Ectodermal cell (in vitro differentiated cells): ENCODE data around the gene ADGRB3.
"Not testable (repeated sequence)": the region's sequence is repeated elsewhere in the genome, so short reads cannot be mapped to it uniquely, and the experiment has no call there.

Experiments
- H3K27ac ChIP-seq: 2 replicates; pipeline ENCODE4 v1.7.0; 2013; ENCODE audit warnings: mild to moderate bottlenecking, low read depth, low read length; ENCODE audit not compliant: insufficient read depth, poor library complexity, severe bottlenecking
- H3K27me3 ChIP-seq: 2 replicates; pipeline ENCODE4 v1.7.0; 2013; ENCODE audit warnings: mild to moderate bottlenecking, low read length; ENCODE audit not compliant: insufficient read depth, control insufficient read depth, poor library complexity, severe bottlenecking
- H3K36me3 ChIP-seq: one replicate; pipeline ENCODE4 v1.7.0; 2013; ENCODE audit warnings: low read length; ENCODE audit not compliant: control insufficient read depth, insufficient read depth
- H3K4me1 ChIP-seq: one replicate; pipeline ENCODE4 v1.7.0; 2013; ENCODE audit warnings: low read length; ENCODE audit not compliant: control insufficient read depth, insufficient read depth
- H3K4me3 ChIP-seq: 2 replicates; pipeline ENCODE4 v1.7.0; 2013; ENCODE audit warnings: low read depth, low read length, control low read depth; ENCODE audit not compliant: insufficient read depth
- H3K9me3 ChIP-seq: 2 replicates; pipeline ENCODE4 v1.7.0; 2013; ENCODE audit warnings: mild to moderate bottlenecking, low read length, moderate library complexity; ENCODE audit not compliant: control insufficient read depth
- WGBS, 2 experiments: methylation state at CpG; one replicate each; pipeline ENCODE4 v1.1.7; 2013; ENCODE audit warnings: missing lambda C conversion rate in 2 of 2; 5-methylcytosine and 5-hydroxymethylcytosine counted together

Gene ADGRB3

GRCh38 chr6:68967549-68968300 is 332.6 kb downstream of the ADGRB3 start:
- Histone ChIP-seq H3K27me3 (no peaks in the 10 kb centered on the region), H3K4me1 (no peaks in the 10 kb centered on the region), H3K4me3 (no peak overlapping the region), H3K27ac (no peak overlapping the region), H3K36me3 (no peaks in the 10 kb centered on the region), H3K9me3 (no peaks in the 10 kb centered on the region)
- WGBS, 2 experiments, result 52 to 55% methylated on average over 11 of the region's 11 CpGs

- H3K27me3 ChIP-seq, result no peaks in the 10 kb centered on the region
- no peak overlapping the region for H3K4me3 ChIP-seq
- H3K36me3 ChIP-seq, result no peaks in the 10 kb centered on the region
- H3K27ac ChIP-seq, result no peak overlapping the region
- H3K9me3 ChIP-seq, result no peaks in the 10 kb centered on the region
- WGBS, 2 experiments, result 3 to 8% methylated on average over 3 to 4 of the region's 4 CpGs
- no peaks in the 10 kb centered on the region for H3K4me1 ChIP-seq
Measured at GRCh38 chr6:68968301-68968649, 333.2 kb downstream of the ADGRB3 start.

GRCh38 chr6:68973066-68973465 is 338.0 kb downstream of the ADGRB3 start:
- Histone ChIP-seq H3K27ac (no peak overlapping the region), H3K9me3 (no peaks in the 10 kb centered on the region), H3K27me3 (no peaks in the 10 kb centered on the region), H3K4me3 (no peak overlapping the region), H3K36me3 (no peaks in the 10 kb centered on the region), H3K4me1 (no peaks in the 10 kb centered on the region)

GRCh38 chr6:68975064-68975463 is 340.0 kb downstream of the ADGRB3 start:
- H3K9me3 ChIP-seq, result no peaks in the 10 kb centered on the region
- H3K4me1 ChIP-seq, result no peaks in the 10 kb centered on the region
- no peak overlapping the region for H3K27ac ChIP-seq
- H3K4me3 ChIP-seq, result no peak overlapping the region
- H3K27me3 ChIP-seq, result no peaks in the 10 kb centered on the region
- no peaks in the 10 kb centered on the region for H3K36me3 ChIP-seq
- WGBS, 2 experiments, result 29 to 33% methylated on average over 2 of the region's 2 CpGs

GRCh38 chr6:68975816-68976215 is 340.7 kb downstream of the ADGRB3 start:
- Histone ChIP-seq H3K27me3 (no peaks in the 10 kb centered on the region), H3K27ac (no peak overlapping the region), H3K9me3 (no peaks in the 10 kb centered on the region), H3K4me3 (no peak overlapping the region), H3K4me1 (no peaks in the 10 kb centered on the region), H3K36me3 (no peaks in the 10 kb centered on the region)

GRCh38 chr6:68976260-68976659 is 341.2 kb downstream of the ADGRB3 start:
- no peaks in the 10 kb centered on the region for H3K4me1 ChIP-seq
- H3K9me3 ChIP-seq, result no peaks in the 10 kb centered on the region
- 50 to 73% methylated on average over 2 to 4 of the region's 4 CpGs for WGBS, 2 experiments
- no peak overlapping the region for H3K4me3 ChIP-seq
- no peaks in the 10 kb centered on the region for H3K36me3 ChIP-seq
- H3K27ac ChIP-seq, result no peak overlapping the region
- no peaks in the 10 kb centered on the region for H3K27me3 ChIP-seq

GRCh38 chr6:68978411-68978810 is 343.3 kb downstream of the ADGRB3 start:
- Histone ChIP-seq H3K36me3 (no peaks in the 10 kb centered on the region), H3K27ac (no peak overlapping the region), H3K27me3 (no peaks in the 10 kb centered on the region), H3K4me3 (no peak overlapping the region), H3K9me3 (no peaks in the 10 kb centered on the region), H3K4me1 (no peaks in the 10 kb centered on the region)

GRCh38 chr6:68981668-68982067 is 346.6 kb downstream of the ADGRB3 start:
- H3K36me3 ChIP-seq, H3K27ac ChIP-seq, H3K4me1 ChIP-seq, H3K4me3 ChIP-seq, H3K9me3 ChIP-seq, H3K27me3 ChIP-seq: not testable (repeated sequence)
- 91 to 96% methylated on average over 7 of the region's 7 CpGs for WGBS, 2 experiments

GRCh38 chr6:68988698-68989097 is 353.6 kb downstream of the ADGRB3 start:
- no peaks in the 10 kb centered on the region for H3K9me3 ChIP-seq
- H3K36me3 ChIP-seq, result no peaks in the 10 kb centered on the region
- no peak overlapping the region for H3K4me3 ChIP-seq
- WGBS, 2 experiments, result 90 to 91% methylated on average over 2 of the region's 2 CpGs
- H3K4me1 ChIP-seq, result no peaks in the 10 kb centered on the region
- H3K27ac ChIP-seq, result no peak overlapping the region
- H3K27me3 ChIP-seq, result no peaks in the 10 kb centered on the region

- WGBS, 2 experiments, result 95% methylated on average over 4 of the region's 4 CpGs
- Histone ChIP-seq H3K27ac (no peak overlapping the region), H3K4me1 (no peaks in the 10 kb centered on the region), H3K9me3 (no peaks in the 10 kb centered on the region), H3K36me3 (no peaks in the 10 kb centered on the region), H3K27me3 (no peaks in the 10 kb centered on the region), H3K4me3 (no peak overlapping the region)
Measured at GRCh38 chr6:68990317-68990716, 355.2 kb downstream of the ADGRB3 start.

GRCh38 chr6:68993911-68994310 is 358.8 kb downstream of the ADGRB3 start:
- Histone ChIP-seq H3K4me1 (no peaks in the 10 kb centered on the region), H3K36me3 (no peaks in the 10 kb centered on the region), H3K9me3 (no peaks in the 10 kb centered on the region), H3K27ac (no peak overlapping the region), H3K27me3 (no peaks in the 10 kb centered on the region), H3K4me3 (no peak overlapping the region)
- WGBS, 2 experiments, result 94 to 95% methylated on average over 5 of the region's 5 CpGs
